Activated CD8-positive, alpha-beta memory T cell treated with anti-CD3 and anti-CD28 coated beads, Interleukin-2, amount 10 ng/mL, durations not matched to agents 7 days and 5 days (primary cell): ENCODE results near the gene RAI2. TPM values are rescaled to one million over a fixed set of nuclear protein-coding genes. Genes with fewer than 3 reads are reported as not detected.

ENCODE experiments used
- ATAC-seq: fragments of 150-1000 bp; cut with Tn5 transposase; one replicate; pipeline ENCODE4 v1.10.0; 2021; ENCODE audit warnings: moderate library complexity
- CTCF ChIA-PET: fragments of 350-600 bp; sonication (Branson Sonifier 250); formaldehyde crosslinking; loops from one replicate; lab custom pipeline; 2021; ENCODE audit warnings: antibody characterized with exemption; lab: Charles Lee
- DNase-seq: peaks from one replicate; pipeline ENCODE4 v3.0.0-alpha.2; 2020
- H3K27ac Mint-ChIP-seq: one replicate; pipeline ENCODE4 v1.8.0; 2021; ENCODE audit warnings: mild to moderate bottlenecking, mixed read lengths
- H3K27me3 Mint-ChIP-seq: one replicate; pipeline ENCODE4 v1.8.0; 2021; ENCODE audit warnings: mixed read lengths
- H3K36me3 Mint-ChIP-seq: one replicate; pipeline ENCODE4 v1.8.0; 2021; ENCODE audit warnings: mild to moderate bottlenecking, mixed read lengths
- H3K4me1 Mint-ChIP-seq: one replicate; pipeline ENCODE4 v1.8.0; 2021; ENCODE audit warnings: mixed read lengths
- H3K4me3 Mint-ChIP-seq: one replicate; pipeline ENCODE4 v1.8.0; 2021; ENCODE audit warnings: mild to moderate bottlenecking, moderate library complexity, mixed read lengths
- H3K9me3 Mint-ChIP-seq: one replicate; pipeline ENCODE4 v1.8.0; 2022; ENCODE audit warnings: low read depth, mixed read lengths
- total RNA-seq, 2 experiments: library from RNA; stranded (reverse); gene quantifications; one replicate each; pipeline ENCODE4 v1.2.3, GENCODE V29; 2021

Gene RAI2
- under 1 TPM in 1 of 2 experiments, not detected in 1; 0.33 TPM for total RNA-seq

- Mint-ChIP-seq H3K27ac (no peak within 1 kb of the TSS), H3K4me3 (no peak within 1 kb of the TSS), H3K9me3 (no peaks in the 10 kb centered on the region), H3K4me1 (peaks cover 5% of the 10 kb centered on the region), H3K27me3 (peaks cover 48% of the 10 kb centered on the region), H3K36me3 (peaks cover 2% of the 10 kb centered on the region)
- ATAC-seq (no peak), DNase-seq (no peak)
- CTCF ChIA-PET, result no interaction called here
These were observed at the start of gene RAI2 for GRCh38 chrX:17860811-17861488. Gene RAI2, minus strand, starts transcription at chrX:17861298. Its CDS starts 59,288 bp downstream, at chrX:17802010.

- ATAC-seq (no peak), DNase-seq (no peak)
- Mint-ChIP-seq H3K4me3 (no peak overlapping the region), H3K36me3 (no peaks in the 10 kb centered on the region), H3K27ac (no peak overlapping the region), H3K27me3 (peaks cover 11% of the 10 kb centered on the region), H3K4me1 (no peaks in the 10 kb centered on the region), H3K9me3 (no peaks in the 10 kb centered on the region)
- CTCF ChIA-PET, result no interaction called here
These were observed 27.3 kb upstream of the RAI2 start for GRCh38 chrX:17888421-17888820.

GRCh38 chrX:17882680-17883079 is 21.6 kb upstream of the RAI2 start:
- no peaks in the 10 kb centered on the region for H3K9me3 Mint-ChIP-seq
- H3K4me3 Mint-ChIP-seq, result no peak overlapping the region
- H3K36me3 Mint-ChIP-seq, result no peaks in the 10 kb centered on the region
- no peak overlapping the region for H3K27ac Mint-ChIP-seq
- DNase-seq (no peak), ATAC-seq (no peak)
- CTCF ChIA-PET, result no interaction called here
- H3K27me3 Mint-ChIP-seq, result peaks cover 9% of the 10 kb centered on the region
- no peaks in the 10 kb centered on the region for H3K4me1 Mint-ChIP-seq

GRCh38 chrX:17878028-17878670 is 17.1 kb upstream of the RAI2 start:
- DNase-seq (no peak), ATAC-seq (no peak)
- H3K36me3 Mint-ChIP-seq, result no peaks in the 10 kb centered on the region
- CTCF ChIA-PET, result no interaction called here
- peaks cover 3% of the 10 kb centered on the region for H3K27me3 Mint-ChIP-seq
- no peaks in the 10 kb centered on the region for H3K9me3 Mint-ChIP-seq
- H3K4me1 Mint-ChIP-seq, result no peaks in the 10 kb centered on the region
- H3K4me3 Mint-ChIP-seq, result no peak overlapping the region
- no peak overlapping the region for H3K27ac Mint-ChIP-seq

GRCh38 chrX:17876135-17876534 is 15.0 kb upstream of the RAI2 start:
- Mint-ChIP-seq H3K27ac (no peak overlapping the region), H3K4me1 (no peaks in the 10 kb centered on the region), H3K4me3 (no peak overlapping the region), H3K36me3 (no peaks in the 10 kb centered on the region), H3K27me3 (peaks cover 3% of the 10 kb centered on the region), H3K9me3 (no peaks in the 10 kb centered on the region)
- ATAC-seq (no peak), DNase-seq (no peak)
- CTCF ChIA-PET, result no interaction called here

GRCh38 chrX:17869580-17869979 is 8.5 kb upstream of the RAI2 start:
- CTCF ChIA-PET, result no interaction called here
- H3K27ac Mint-ChIP-seq, result no peak overlapping the region
- DNase-seq (no peak), ATAC-seq (no peak)
- H3K27me3 Mint-ChIP-seq, result peaks cover 4% of the 10 kb centered on the region
- H3K9me3 Mint-ChIP-seq, result no peaks in the 10 kb centered on the region
- no peaks in the 10 kb centered on the region for H3K36me3 Mint-ChIP-seq
- no peaks in the 10 kb centered on the region for H3K4me1 Mint-ChIP-seq
- no peak overlapping the region for H3K4me3 Mint-ChIP-seq

GRCh38 chrX:17861489-17862011 is 452 bp upstream of the RAI2 start:
- peaks cover 48% of the 10 kb centered on the region for H3K27me3 Mint-ChIP-seq
- no peak for DNase-seq
- CTCF ChIA-PET, result no interaction called here
- ATAC-seq, result no peak
- no peak overlapping the region for H3K27ac Mint-ChIP-seq
- H3K4me1 Mint-ChIP-seq, result peaks cover 5% of the 10 kb centered on the region
- no peak overlapping the region for H3K4me3 Mint-ChIP-seq
- peaks cover 2% of the 10 kb centered on the region for H3K36me3 Mint-ChIP-seq
- no peaks in the 10 kb centered on the region for H3K9me3 Mint-ChIP-seq

GRCh38 chrX:17860179-17860780 is 818 bp downstream of the RAI2 start:
- DNase-seq (no peak), ATAC-seq (no peak)
- CTCF ChIA-PET, result no interaction called here
- H3K36me3 Mint-ChIP-seq, result peaks cover 2% of the 10 kb centered on the region
- peaks cover 46% of the 10 kb centered on the region for H3K27me3 Mint-ChIP-seq
- H3K9me3 Mint-ChIP-seq, result no peaks in the 10 kb centered on the region
- H3K27ac Mint-ChIP-seq, result no peak overlapping the region
- H3K4me3 Mint-ChIP-seq, result no peak overlapping the region
- H3K4me1 Mint-ChIP-seq, result peaks cover 5% of the 10 kb centered on the region

GRCh38 chrX:17859609-17860178 is 1.4 kb downstream of the RAI2 start:
- ATAC-seq (no peak), DNase-seq (no peak)
- CTCF ChIA-PET, result no interaction called here
- Mint-ChIP-seq H3K4me1 (peaks cover 5% of the 10 kb centered on the region), H3K27me3 (peaks cover 46% of the 10 kb centered on the region), H3K36me3 (peaks cover 2% of the 10 kb centered on the region), H3K9me3 (no peaks in the 10 kb centered on the region), H3K27ac (no peak overlapping the region), H3K4me3 (no peak overlapping the region)

- CTCF ChIA-PET, result no interaction called here
These were observed 6.6 kb downstream of the RAI2 start for GRCh38 chrX:17854531-17854930.

GRCh38 chrX:17854069-17854468 is 7.0 kb downstream of the RAI2 start:
- no peaks in the 10 kb centered on the region for H3K36me3 Mint-ChIP-seq
- DNase-seq, result no peak
- H3K27me3 Mint-ChIP-seq, result peaks cover 16% of the 10 kb centered on the region
- H3K4me3 Mint-ChIP-seq, result no peak overlapping the region
- ATAC-seq, result no peak
- H3K27ac Mint-ChIP-seq, result no peak overlapping the region
- H3K4me1 Mint-ChIP-seq, result no peaks in the 10 kb centered on the region
- CTCF ChIA-PET, result no interaction called here
- H3K9me3 Mint-ChIP-seq, result no peaks in the 10 kb centered on the region

More at GRCh38 chrX:17854531-17854930, 6.6 kb downstream of the RAI2 start:
- no peaks in the 10 kb centered on the region for H3K4me1 Mint-ChIP-seq
- no peaks in the 10 kb centered on the region for H3K9me3 Mint-ChIP-seq
- no peak for ATAC-seq
- no peak for DNase-seq
- no peak overlapping the region for H3K4me3 Mint-ChIP-seq
- no peak overlapping the region for H3K27ac Mint-ChIP-seq
- peaks cover 21% of the 10 kb centered on the region for H3K27me3 Mint-ChIP-seq
- H3K36me3 Mint-ChIP-seq, result no peaks in the 10 kb centered on the region

GRCh38 chrX:17851874-17852273 is 9.2 kb downstream of the RAI2 start:
- Mint-ChIP-seq H3K36me3 (no peaks in the 10 kb centered on the region), H3K27ac (no peak overlapping the region), H3K9me3 (no peaks in the 10 kb centered on the region), H3K4me1 (no peaks in the 10 kb centered on the region), H3K27me3 (peaks cover 2% of the 10 kb centered on the region), H3K4me3 (no peak overlapping the region)
- ATAC-seq (no peak), DNase-seq (no peak)
- CTCF ChIA-PET, result no interaction called here

- DNase-seq (no peak), ATAC-seq (no peak)
- CTCF ChIA-PET, result no interaction called here
- Mint-ChIP-seq H3K4me3 (no peak overlapping the region), H3K9me3 (no peaks in the 10 kb centered on the region), H3K4me1 (no peaks in the 10 kb centered on the region), H3K27ac (no peak overlapping the region), H3K36me3 (no peaks in the 10 kb centered on the region), H3K27me3 (no peaks in the 10 kb centered on the region)
These were observed 12.4 kb downstream of the RAI2 start for GRCh38 chrX:17848545-17849265.
